Fibroblast of mammary gland (primary cell): ENCODE data around the gene COX10.

Experiments
- DNase-seq: peaks from one replicate; pipeline ENCODE4 v3.0.0-alpha.2; 2010; ENCODE audit warnings: low read depth
- H3K4me3 ChIP-seq: 2 replicates; pipeline ENCODE4 v1.5.1; 2011; ENCODE audit warnings: low read depth, mild to moderate bottlenecking, low read length, moderate library complexity; ENCODE audit not compliant: control insufficient read depth
- TF ChIP-seq, protein P1 (sequence below): conservative IDR thresholded peaks from 2 replicates; pipeline ENCODE4 v1.5.1; 2011; ENCODE audit warnings: low read depth, low read length, inconsistent platforms; ENCODE audit not compliant: control insufficient read depth, insufficient read depth

Gene COX10

DNA sequence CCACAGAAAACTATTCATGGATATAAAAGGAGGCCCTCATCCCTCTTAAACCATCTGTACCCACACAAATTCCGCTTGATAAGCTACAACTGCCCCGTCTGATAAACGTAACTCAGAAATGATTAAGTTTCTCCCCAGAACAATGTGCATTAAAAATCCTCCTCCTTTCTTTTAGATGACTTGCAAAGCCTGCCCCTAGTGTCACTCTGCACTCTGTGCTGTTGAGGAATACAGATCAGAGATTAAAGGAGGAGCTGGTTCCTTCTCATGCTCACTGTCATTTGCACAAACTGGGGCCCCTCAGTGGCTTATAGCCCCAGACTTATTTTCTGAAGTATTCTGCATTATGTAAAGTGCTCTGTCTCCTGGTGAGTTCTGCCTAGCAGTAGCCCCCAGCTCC, 134.1 kb downstream of the COX10 start:
- DNase-seq: no peak
- TF ChIP-seq, protein P1, sequence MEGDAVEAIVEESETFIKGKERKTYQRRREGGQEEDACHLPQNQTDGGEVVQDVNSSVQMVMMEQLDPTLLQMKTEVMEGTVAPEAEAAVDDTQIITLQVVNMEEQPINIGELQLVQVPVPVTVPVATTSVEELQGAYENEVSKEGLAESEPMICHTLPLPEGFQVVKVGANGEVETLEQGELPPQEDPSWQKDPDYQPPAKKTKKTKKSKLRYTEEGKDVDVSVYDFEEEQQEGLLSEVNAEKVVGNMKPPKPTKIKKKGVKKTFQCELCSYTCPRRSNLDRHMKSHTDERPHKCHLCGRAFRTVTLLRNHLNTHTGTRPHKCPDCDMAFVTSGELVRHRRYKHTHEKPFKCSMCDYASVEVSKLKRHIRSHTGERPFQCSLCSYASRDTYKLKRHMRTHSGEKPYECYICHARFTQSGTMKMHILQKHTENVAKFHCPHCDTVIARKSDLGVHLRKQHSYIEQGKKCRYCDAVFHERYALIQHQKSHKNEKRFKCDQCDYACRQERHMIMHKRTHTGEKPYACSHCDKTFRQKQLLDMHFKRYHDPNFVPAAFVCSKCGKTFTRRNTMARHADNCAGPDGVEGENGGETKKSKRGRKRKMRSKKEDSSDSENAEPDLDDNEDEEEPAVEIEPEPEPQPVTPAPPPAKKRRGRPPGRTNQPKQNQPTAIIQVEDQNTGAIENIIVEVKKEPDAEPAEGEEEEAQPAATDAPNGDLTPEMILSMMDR: peak; percentile 26
- no peak overlapping the region for H3K4me3 ChIP-seq

DNA sequence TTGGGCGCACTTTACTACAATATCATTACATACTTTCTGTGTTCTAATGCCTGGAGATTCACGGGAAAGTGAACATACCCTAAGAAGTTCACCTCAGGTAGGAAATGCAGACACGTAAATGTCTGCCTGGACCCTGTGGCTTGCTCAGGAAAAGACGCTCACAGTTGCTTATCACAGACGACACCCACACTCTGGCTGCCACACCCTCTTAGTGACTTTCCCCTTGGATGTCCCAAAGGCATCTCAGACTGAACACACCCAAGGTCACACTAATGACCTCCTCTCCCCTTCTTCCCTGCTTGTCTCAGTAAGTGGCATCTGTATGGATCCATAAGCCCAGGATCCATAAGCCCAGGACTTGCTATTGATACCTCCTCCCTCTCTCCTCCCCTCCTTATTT, 134.8 kb downstream of the COX10 start:
- TF ChIP-seq, protein P1: no peak
- H3K4me3 ChIP-seq: no peak overlapping the region
- no peak for DNase-seq

DNA sequence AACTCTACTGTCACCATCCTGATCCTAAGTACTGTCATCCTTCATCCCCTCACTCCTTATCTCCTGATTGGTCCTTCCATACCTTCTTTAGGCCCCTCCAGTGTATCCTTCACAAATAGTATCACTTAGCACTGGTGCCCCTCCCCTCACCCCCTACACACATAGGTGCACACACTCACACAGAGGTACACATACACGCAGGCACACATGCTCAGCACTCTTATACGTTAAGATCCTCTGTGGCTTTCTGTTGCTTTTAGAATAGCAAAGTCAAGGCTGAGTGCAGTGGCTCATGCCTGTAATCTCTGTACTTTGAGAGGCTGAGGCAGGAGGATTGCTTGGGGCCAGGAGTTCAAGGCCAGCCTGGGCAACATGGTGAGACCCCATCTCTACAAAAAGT, 135.2 kb downstream of the COX10 start:
- no peak for DNase-seq
- TF ChIP-seq, protein P1: no peak
- H3K4me3 ChIP-seq: no peak overlapping the region

DNA sequence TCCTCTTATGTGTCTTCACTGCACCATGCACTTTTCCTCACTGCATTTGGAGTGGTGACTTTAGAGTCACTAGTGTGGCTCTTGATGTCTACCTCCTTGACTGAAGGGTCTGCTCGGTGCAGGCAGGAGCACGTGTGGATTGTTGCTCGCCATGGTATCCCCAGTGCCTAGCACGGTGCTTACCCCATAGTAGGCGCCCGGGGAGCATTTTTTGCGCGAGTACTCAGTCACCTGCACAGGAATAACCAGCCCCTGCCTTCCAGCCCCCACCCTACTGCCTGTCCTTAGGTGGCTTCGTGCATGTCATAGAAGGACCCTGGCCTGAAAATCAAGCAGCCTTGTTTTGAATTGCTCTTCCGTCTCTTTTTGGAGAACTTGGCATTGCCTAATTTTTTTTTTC, 136.1 kb downstream of the COX10 start:
- DNase-seq: no peak
- H3K4me3 ChIP-seq: no peak overlapping the region
- TF ChIP-seq, protein P1: no peak

DNA sequence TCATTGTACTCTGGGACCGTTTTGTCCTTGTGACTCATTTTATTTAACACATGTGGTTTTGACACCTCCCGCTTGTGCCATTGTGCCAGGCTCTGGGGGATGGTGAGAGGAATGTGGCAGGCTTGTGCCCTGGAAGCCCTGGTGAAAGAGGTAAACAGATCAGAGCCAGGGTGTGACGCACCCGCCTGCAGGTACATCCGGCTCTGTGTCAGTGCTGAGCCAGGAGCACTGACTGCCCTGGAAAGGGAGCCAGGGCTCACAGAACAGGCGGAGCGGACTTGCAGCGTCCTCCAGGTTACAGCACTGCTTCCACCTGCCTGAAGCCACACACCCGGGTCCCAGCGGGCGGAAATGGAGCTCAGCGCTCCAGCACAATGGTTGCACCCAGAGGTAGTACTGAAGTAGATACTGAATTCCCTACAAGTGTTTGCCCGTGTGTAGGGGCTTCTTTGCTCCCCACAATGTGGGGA, 136.7 kb downstream of the COX10 start:
- no peak overlapping the region for H3K4me3 ChIP-seq
- no peak for DNase-seq
- TF ChIP-seq, protein P1: no peak

DNA sequence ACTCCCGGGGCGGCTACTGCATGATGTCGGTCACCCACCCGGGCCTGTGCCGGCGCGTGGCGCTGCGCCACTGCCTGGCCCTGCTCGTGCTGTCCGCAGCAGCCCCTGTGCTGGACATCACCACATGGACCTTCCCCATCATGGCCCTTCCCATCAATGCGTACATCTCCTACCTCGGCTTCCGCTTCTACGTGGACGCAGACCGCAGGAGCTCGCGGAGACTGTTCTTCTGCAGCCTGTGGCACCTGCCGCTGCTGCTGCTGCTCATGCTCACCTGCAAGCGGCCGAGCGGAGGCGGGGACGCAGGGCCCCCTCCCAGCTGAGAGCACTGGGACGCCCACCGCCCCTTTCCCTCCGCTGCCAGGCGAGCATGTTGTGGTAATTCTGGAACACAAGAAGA, 137.6 kb downstream of the COX10 start:
- no peak overlapping the region for H3K4me3 ChIP-seq
- no peak for DNase-seq
- TF ChIP-seq, protein P1: no peak

DNA sequence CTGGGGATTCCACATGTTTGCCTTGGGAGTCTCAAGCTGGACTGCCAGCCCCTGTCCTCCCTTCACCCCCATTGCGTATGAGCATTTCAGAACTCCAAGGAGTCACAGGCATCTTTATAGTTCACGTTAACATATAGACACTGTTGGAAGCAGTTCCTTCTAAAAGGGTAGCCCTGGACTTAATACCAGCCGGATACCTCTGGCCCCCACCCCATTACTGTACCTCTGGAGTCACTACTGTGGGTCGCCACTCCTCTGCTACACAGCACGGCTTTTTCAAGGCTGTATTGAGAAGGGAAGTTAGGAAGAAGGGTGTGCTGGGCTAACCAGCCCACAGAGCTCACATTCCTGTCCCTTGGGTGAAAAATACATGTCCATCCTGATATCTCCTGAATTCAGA, 138.5 kb downstream of the COX10 start:
- no peak for DNase-seq
- H3K4me3 ChIP-seq: no peak overlapping the region
- TF ChIP-seq, protein P1: no peak
